ENCODE measurements around the gene KCNK17.

The KCNK17 gene

GRCh38 chr6:39313526-39314272, 520 bp downstream of the KCNK17 start:
- H3K36me3 ChIP-seq (ENCODE audit: low read length) = no peaks in the 10 kb centered on the region
- H3K27ac ChIP-seq (ENCODE audit: low read depth, low read length) = no peak overlapping the region
- H3K27me3 ChIP-seq (ENCODE audit: low read length) = no peaks in the 10 kb centered on the region
- H3K4me2 ChIP-seq (ENCODE audit: low read depth, low read length, poor library complexity, severe bottlenecking) = no peak overlapping the region
- no peak overlapping the region for H2AFZ ChIP-seq (ENCODE audit: low read depth, low read length, severe bottlenecking)
- no peaks in the 10 kb centered on the region for H3K9me2 ChIP-seq (replicated peaks; ENCODE audit: insufficient read depth, low read length)
- no peak overlapping the region for H3K9ac ChIP-seq (ENCODE audit: low read length)
- H3K79me2 ChIP-seq (ENCODE audit: insufficient read depth, low read length) = no peaks in the 10 kb centered on the region
- H3K9me3 ChIP-seq (ENCODE audit: insufficient read depth, low read length) = no peaks in the 10 kb centered on the region
- TF ChIP-seq, protein P1, sequence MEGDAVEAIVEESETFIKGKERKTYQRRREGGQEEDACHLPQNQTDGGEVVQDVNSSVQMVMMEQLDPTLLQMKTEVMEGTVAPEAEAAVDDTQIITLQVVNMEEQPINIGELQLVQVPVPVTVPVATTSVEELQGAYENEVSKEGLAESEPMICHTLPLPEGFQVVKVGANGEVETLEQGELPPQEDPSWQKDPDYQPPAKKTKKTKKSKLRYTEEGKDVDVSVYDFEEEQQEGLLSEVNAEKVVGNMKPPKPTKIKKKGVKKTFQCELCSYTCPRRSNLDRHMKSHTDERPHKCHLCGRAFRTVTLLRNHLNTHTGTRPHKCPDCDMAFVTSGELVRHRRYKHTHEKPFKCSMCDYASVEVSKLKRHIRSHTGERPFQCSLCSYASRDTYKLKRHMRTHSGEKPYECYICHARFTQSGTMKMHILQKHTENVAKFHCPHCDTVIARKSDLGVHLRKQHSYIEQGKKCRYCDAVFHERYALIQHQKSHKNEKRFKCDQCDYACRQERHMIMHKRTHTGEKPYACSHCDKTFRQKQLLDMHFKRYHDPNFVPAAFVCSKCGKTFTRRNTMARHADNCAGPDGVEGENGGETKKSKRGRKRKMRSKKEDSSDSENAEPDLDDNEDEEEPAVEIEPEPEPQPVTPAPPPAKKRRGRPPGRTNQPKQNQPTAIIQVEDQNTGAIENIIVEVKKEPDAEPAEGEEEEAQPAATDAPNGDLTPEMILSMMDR (IDR thresholded peaks at IDR 0.05; ENCODE audit: insufficient read depth, low read length, poor library complexity, severe bottlenecking) = no peak
- TF ChIP-seq EZH2phosphoT487 (conservative IDR thresholded peaks at IDR 0.05; ENCODE audit: low read length) = no peak
- no peaks in the 10 kb centered on the region for H3F3A ChIP-seq (ENCODE audit: insufficient read depth)
- no peaks in the 10 kb centered on the region for H4K20me1 ChIP-seq (ENCODE audit: low read depth, low read length)
- H3K4me3 ChIP-seq (ENCODE audit: insufficient read depth, low read length, poor library complexity, severe bottlenecking) = no peak overlapping the region

- TF ChIP-seq, protein P1 (IDR thresholded peaks at IDR 0.05; ENCODE audit: insufficient read depth, low read length, poor library complexity, severe bottlenecking) = no peak
- TF ChIP-seq EZH2phosphoT487 (conservative IDR thresholded peaks at IDR 0.05; ENCODE audit: low read length) = no peak
- H3K36me3 ChIP-seq (ENCODE audit: low read length) = no peaks in the 10 kb centered on the region
- H3K27ac ChIP-seq (ENCODE audit: low read depth, low read length) = no peak overlapping the region
- H3K9me3 ChIP-seq (ENCODE audit: insufficient read depth, low read length) = no peaks in the 10 kb centered on the region
- H2AFZ ChIP-seq (ENCODE audit: low read depth, low read length, severe bottlenecking) = no peak overlapping the region
- H3K27me3 ChIP-seq (ENCODE audit: low read length) = no peaks in the 10 kb centered on the region
- no peak overlapping the region for H3K4me3 ChIP-seq (ENCODE audit: insufficient read depth, low read length, poor library complexity, severe bottlenecking)
- H3K79me2 ChIP-seq (ENCODE audit: insufficient read depth, low read length) = no peaks in the 10 kb centered on the region
- no peaks in the 10 kb centered on the region for H4K20me1 ChIP-seq (ENCODE audit: low read depth, low read length)
- no peaks in the 10 kb centered on the region for H3K9me2 ChIP-seq (replicated peaks; ENCODE audit: insufficient read depth, low read length)
- no peak overlapping the region for H3K4me2 ChIP-seq (ENCODE audit: low read depth, low read length, poor library complexity, severe bottlenecking)
- no peak overlapping the region for H3K9ac ChIP-seq (ENCODE audit: low read length)
- H3F3A ChIP-seq (ENCODE audit: insufficient read depth) = no peaks in the 10 kb centered on the region
Measured at GRCh38 chr6:39312912-39313525, 1.2 kb downstream of the KCNK17 start.

- Histone ChIP-seq H3F3A (ENCODE audit: insufficient read depth) (no peaks in the 10 kb centered on the region), H3K9ac (ENCODE audit: low read length) (no peak overlapping the region), H3K79me2 (ENCODE audit: insufficient read depth, low read length) (no peaks in the 10 kb centered on the region), H3K4me3 (ENCODE audit: insufficient read depth, low read length, poor library complexity, severe bottlenecking) (no peak overlapping the region), H3K27me3 (ENCODE audit: low read length) (no peaks in the 10 kb centered on the region), H3K27ac (ENCODE audit: low read depth, low read length) (no peak overlapping the region), H3K9me3 (ENCODE audit: insufficient read depth, low read length) (no peaks in the 10 kb centered on the region), H3K9me2 (replicated peaks; ENCODE audit: insufficient read depth, low read length) (no peaks in the 10 kb centered on the region), H2AFZ (ENCODE audit: low read depth, low read length, severe bottlenecking) (no peak overlapping the region), H3K4me2 (ENCODE audit: low read depth, low read length, poor library complexity, severe bottlenecking) (no peak overlapping the region), H3K36me3 (ENCODE audit: low read length) (no peaks in the 10 kb centered on the region), H4K20me1 (ENCODE audit: low read depth, low read length) (no peaks in the 10 kb centered on the region)
- TF ChIP-seq, protein P1 (IDR thresholded peaks at IDR 0.05; ENCODE audit: insufficient read depth, low read length, poor library complexity, severe bottlenecking) = no peak
- TF ChIP-seq EZH2phosphoT487 (conservative IDR thresholded peaks at IDR 0.05; ENCODE audit: low read length) = no peak
Measured at GRCh38 chr6:39310542-39310941, 3.7 kb downstream of the KCNK17 start.
